ENCODE data around the gene PAPPA.

Gene PAPPA

DNA sequence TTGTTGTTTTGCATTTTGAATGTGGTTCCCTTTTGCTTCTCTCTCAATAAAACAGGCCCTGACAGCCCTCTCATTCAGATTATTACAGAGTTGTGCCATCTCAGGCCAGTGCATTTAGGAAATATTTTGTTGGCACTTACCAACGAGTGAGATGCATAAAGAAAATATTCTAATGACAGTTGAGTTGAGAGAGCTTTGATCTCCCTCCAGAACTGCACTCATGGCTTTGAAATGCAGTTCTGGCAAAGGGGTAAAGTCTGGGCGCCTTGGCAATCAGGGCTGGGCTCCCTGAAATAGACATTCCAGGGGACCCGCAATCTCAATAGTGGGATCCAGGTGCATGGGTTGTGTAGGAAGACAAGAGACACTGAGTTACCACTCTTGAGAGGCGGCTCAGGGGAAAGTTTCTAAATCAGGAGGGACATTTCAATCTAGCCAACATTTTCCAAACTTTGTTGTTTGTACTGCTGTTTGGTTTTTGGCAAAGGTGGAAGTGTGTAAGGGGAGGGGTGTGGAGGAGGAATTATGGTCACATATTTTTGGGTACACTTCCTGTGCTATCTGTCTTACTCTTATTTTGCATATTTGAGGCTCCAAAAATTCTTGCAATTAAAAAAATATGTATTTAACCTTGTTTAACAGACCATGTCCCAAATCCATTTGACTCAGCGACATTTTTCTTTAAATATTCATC lies 48.8 kb downstream of the PAPPA start:
- H3K9me3 ChIP-seq (ENCODE audit: insufficient read depth, low read depth, low read length), result no peaks in the 10 kb centered on the region
- H3K4me3 ChIP-seq (ENCODE audit: low read length, poor library complexity, severe bottlenecking), result no peak overlapping the region
- no peaks in the 10 kb centered on the region for H3K27me3 ChIP-seq (ENCODE audit: insufficient read depth, low read length, poor library complexity, severe bottlenecking)
- no peaks in the 10 kb centered on the region for H4K20me1 ChIP-seq (ENCODE audit: insufficient read depth, low read length, poor library complexity, severe bottlenecking)
- no peaks in the 10 kb centered on the region for H3K4me1 ChIP-seq (ENCODE audit: insufficient read depth, low read length, poor library complexity, severe bottlenecking)
- H3K9ac ChIP-seq (ENCODE audit: low read depth, low read length, poor library complexity, severe bottlenecking), result no peak overlapping the region
- no peak overlapping the region for H3K4me2 ChIP-seq (ENCODE audit: low read depth, low read length, poor library complexity, severe bottlenecking)
- H3F3A ChIP-seq (ENCODE audit: low read depth), result no peaks in the 10 kb centered on the region
- no peaks in the 10 kb centered on the region for H3K9me2 ChIP-seq (replicated peaks; ENCODE audit: low read depth, low read length)
- H3K36me3 ChIP-seq (ENCODE audit: insufficient read depth, low read length), result no peaks in the 10 kb centered on the region
- no peak overlapping the region for H2AFZ ChIP-seq (ENCODE audit: low read length)
- no peak for TF ChIP-seq CTCF (conservative IDR thresholded peaks at IDR 0.05; ENCODE audit: low read length)
- no peak for TF ChIP-seq EZH2phosphoT487 (IDR thresholded peaks at IDR 0.05; ENCODE audit: borderline replicate concordance)
- no peaks in the 10 kb centered on the region for H3K79me2 ChIP-seq (ENCODE audit: insufficient read depth, low read length)

GRCh38 chr9:116204252-116204882 lies 50.8 kb downstream of the PAPPA start:
- Histone ChIP-seq H3K9ac (ENCODE audit: low read depth, low read length, poor library complexity, severe bottlenecking) (no peak overlapping the region), H3K27me3 (ENCODE audit: insufficient read depth, low read length, poor library complexity, severe bottlenecking) (no peaks in the 10 kb centered on the region), H3K9me2 (replicated peaks; ENCODE audit: low read depth, low read length) (no peaks in the 10 kb centered on the region), H3K36me3 (ENCODE audit: insufficient read depth, low read length) (no peaks in the 10 kb centered on the region), H2AFZ (ENCODE audit: low read length) (no peak overlapping the region), H3K4me2 (ENCODE audit: low read depth, low read length, poor library complexity, severe bottlenecking) (no peak overlapping the region), H3K79me2 (ENCODE audit: insufficient read depth, low read length) (no peaks in the 10 kb centered on the region), H3K4me1 (ENCODE audit: insufficient read depth, low read length, poor library complexity, severe bottlenecking) (no peaks in the 10 kb centered on the region), H3K9me3 (ENCODE audit: insufficient read depth, low read depth, low read length) (no peaks in the 10 kb centered on the region), H3K4me3 (ENCODE audit: low read length, poor library complexity, severe bottlenecking) (no peak overlapping the region), H4K20me1 (ENCODE audit: insufficient read depth, low read length, poor library complexity, severe bottlenecking) (no peaks in the 10 kb centered on the region), H3F3A (ENCODE audit: low read depth) (no peaks in the 10 kb centered on the region)
- no peak for TF ChIP-seq CTCF (conservative IDR thresholded peaks at IDR 0.05; ENCODE audit: low read length)
- TF ChIP-seq EZH2phosphoT487 (IDR thresholded peaks at IDR 0.05; ENCODE audit: borderline replicate concordance), result no peak

DNA sequence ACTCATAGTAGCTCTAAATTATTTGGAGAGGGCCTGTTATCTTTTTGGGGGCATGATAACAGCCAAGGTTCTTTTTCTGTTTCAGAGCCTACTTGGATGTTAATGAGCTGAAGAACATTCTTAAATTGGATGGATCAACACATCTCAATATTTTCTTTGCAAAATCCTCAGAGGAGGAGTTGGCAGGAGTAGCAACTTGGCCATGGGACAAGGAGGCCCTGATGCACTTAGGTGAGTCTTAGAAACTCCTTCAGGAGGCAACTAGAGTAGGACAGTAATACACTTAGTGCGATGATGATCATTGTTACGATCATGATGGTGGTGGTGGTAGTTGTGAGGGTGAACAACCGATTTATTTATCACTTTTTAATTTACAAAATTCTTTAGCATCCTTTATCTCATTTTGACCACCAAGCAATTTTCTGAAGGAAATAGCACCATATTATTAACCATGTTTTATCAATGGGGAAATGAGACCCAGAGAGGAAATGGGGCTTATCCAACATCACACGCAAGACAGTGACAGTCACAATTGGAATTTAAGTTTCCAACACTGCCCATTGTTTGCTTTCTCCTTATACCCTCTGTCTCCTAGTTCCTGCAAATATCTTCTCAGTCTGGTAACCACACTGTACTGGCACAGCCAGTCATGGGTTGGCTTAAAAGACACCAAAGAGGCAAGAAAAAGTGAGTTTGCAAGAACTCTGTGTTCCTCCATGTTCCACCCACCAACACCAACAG lies 54.0 kb downstream of the PAPPA start:
- H3F3A ChIP-seq (ENCODE audit: low read depth), result no peaks in the 10 kb centered on the region

More for the DNA sequence above, 54.0 kb downstream of the PAPPA start:
- Histone ChIP-seq H3K4me3 (ENCODE audit: low read length, poor library complexity, severe bottlenecking) (no peak overlapping the region), H3K27me3 (ENCODE audit: insufficient read depth, low read length, poor library complexity, severe bottlenecking) (no peaks in the 10 kb centered on the region), H3K9ac (ENCODE audit: low read depth, low read length, poor library complexity, severe bottlenecking) (no peak overlapping the region), H3K4me1 (ENCODE audit: insufficient read depth, low read length, poor library complexity, severe bottlenecking) (no peaks in the 10 kb centered on the region), H3K36me3 (ENCODE audit: insufficient read depth, low read length) (no peaks in the 10 kb centered on the region), H3K9me2 (replicated peaks; ENCODE audit: low read depth, low read length) (no peaks in the 10 kb centered on the region), H2AFZ (ENCODE audit: low read length) (no peak overlapping the region), H3K9me3 (ENCODE audit: insufficient read depth, low read depth, low read length) (no peaks in the 10 kb centered on the region), H4K20me1 (ENCODE audit: insufficient read depth, low read length, poor library complexity, severe bottlenecking) (no peaks in the 10 kb centered on the region), H3K79me2 (ENCODE audit: insufficient read depth, low read length) (no peaks in the 10 kb centered on the region), H3K4me2 (ENCODE audit: low read depth, low read length, poor library complexity, severe bottlenecking) (no peak overlapping the region)
- TF ChIP-seq CTCF (conservative IDR thresholded peaks at IDR 0.05; ENCODE audit: low read length) (no peak), EZH2phosphoT487 (IDR thresholded peaks at IDR 0.05; ENCODE audit: borderline replicate concordance) (no peak)
